HG02970 (cell line): ENCODE measurements around the gene NBAS.

ENCODE experiments used
- ATAC-seq: cut with Tn5 transposase; IDR thresholded peaks from one replicate; pipeline ENCODE4 v1.9.1; 2021; ENCODE audit warnings: mild to moderate bottlenecking, moderate library complexity, moderate number of reproducible peaks; ENCODE audit not compliant: unreplicated experiment, low FRiP score

Gene NBAS

GRCh38 chr2:15591692-15592463 lies 30.7 kb upstream of the NBAS start, which contains the start of gene DDX1:
TSS of gene DDX1 (plus strand) at chr2:15591868. CDS start at chr2:15591934, 66 bp downstream.
- peak; percentile 97 for ATAC-seq

GRCh38 chr2:15591373-15591691 lies 30.2 kb upstream of the NBAS start:
- no peak for ATAC-seq

GRCh38 chr2:15588329-15588919 lies 27.3 kb upstream of the NBAS start:
- no peak for ATAC-seq

GRCh38 chr2:15584767-15585469 lies 23.8 kb upstream of the NBAS start:
- no peak for ATAC-seq

GRCh38 chr2:15584316-15584715 lies 23.2 kb upstream of the NBAS start:
- no peak for ATAC-seq

- ATAC-seq = no peak
Observed at GRCh38 chr2:15583826-15584225, 22.7 kb upstream of the NBAS start.

GRCh38 chr2:15582710-15583357 lies 21.7 kb upstream of the NBAS start:
- no peak for ATAC-seq

GRCh38 chr2:15580451-15580850 lies 19.3 kb upstream of the NBAS start:
- ATAC-seq = no peak

GRCh38 chr2:15579641-15580040 lies 18.5 kb upstream of the NBAS start:
- ATAC-seq = no peak

GRCh38 chr2:15577071-15577735 lies 16.1 kb upstream of the NBAS start:
- ATAC-seq = peak; percentile 81

- ATAC-seq = no peak
Observed at GRCh38 chr2:15571729-15572128, 10.6 kb upstream of the NBAS start.

- no peak for ATAC-seq
Observed at GRCh38 chr2:15570104-15570503, 9.0 kb upstream of the NBAS start.

GRCh38 chr2:15568874-15569273 lies 7.7 kb upstream of the NBAS start:
- ATAC-seq = no peak

GRCh38 chr2:15566912-15567311 lies 5.8 kb upstream of the NBAS start:
- no peak for ATAC-seq

- no peak for ATAC-seq
Observed at GRCh38 chr2:15565994-15566671, 5.0 kb upstream of the NBAS start.

GRCh38 chr2:15565392-15565791 lies 4.3 kb upstream of the NBAS start:
- no peak for ATAC-seq

GRCh38 chr2:15563227-15564100 lies 2.3 kb upstream of the NBAS start:
- no peak for ATAC-seq

GRCh38 chr2:15562354-15563031 lies 1.4 kb upstream of the NBAS start:
- no peak for ATAC-seq
